Vagina (tissue), 2 donors: Measurements from ENCODE around the gene HSPA14.

Experiments
- POLR2AphosphoS5 ChIP-seq, 2 donors: sonication (generic); formaldehyde crosslinking; IDR thresholded peaks; one replicate each; pipeline ENCODE4 v1.9.0; 2017; ENCODE audit warnings: antibody characterized with exemption in 2 of 2, mild to moderate bottlenecking in 2 of 2, low read depth in 1 of 2; ENCODE audit not compliant: insufficient read depth in 1 of 2
- TF ChIP-seq, protein P1 (sequence below), 3 experiments: fragments of 450-650 bp in 2 of 3; fragments of 200-600 bp in 1 of 3; sonication (generic) in 1 of 3; IDR thresholded peaks; one replicate each; pipeline ENCODE4 v1.5.1; 2017 to 2019; ENCODE audit warnings: antibody characterized with exemption in 3 of 3, mild to moderate bottlenecking in 2 of 3, moderate library complexity in 2 of 3

DNA sequence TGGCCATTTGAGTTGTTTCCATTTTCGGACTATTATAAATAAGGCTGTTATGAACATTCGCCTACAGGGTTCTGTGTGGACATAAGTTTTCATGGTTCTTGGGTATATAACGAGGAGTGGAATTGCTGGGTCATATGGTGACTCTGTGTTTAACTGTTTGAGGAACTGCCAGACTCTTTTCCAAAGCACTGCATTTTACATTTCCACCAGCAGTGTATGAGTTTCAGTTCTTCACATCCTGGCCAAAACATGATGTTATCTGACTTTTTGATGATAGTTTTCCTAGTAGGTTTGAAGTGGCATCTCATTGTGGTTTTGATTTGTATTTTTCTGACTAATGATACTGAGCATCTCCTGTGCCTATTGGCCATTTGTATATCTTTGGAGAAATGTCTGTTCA lies 46.0 kb downstream of the HSPA14 start:
- TF ChIP-seq, protein P1, sequence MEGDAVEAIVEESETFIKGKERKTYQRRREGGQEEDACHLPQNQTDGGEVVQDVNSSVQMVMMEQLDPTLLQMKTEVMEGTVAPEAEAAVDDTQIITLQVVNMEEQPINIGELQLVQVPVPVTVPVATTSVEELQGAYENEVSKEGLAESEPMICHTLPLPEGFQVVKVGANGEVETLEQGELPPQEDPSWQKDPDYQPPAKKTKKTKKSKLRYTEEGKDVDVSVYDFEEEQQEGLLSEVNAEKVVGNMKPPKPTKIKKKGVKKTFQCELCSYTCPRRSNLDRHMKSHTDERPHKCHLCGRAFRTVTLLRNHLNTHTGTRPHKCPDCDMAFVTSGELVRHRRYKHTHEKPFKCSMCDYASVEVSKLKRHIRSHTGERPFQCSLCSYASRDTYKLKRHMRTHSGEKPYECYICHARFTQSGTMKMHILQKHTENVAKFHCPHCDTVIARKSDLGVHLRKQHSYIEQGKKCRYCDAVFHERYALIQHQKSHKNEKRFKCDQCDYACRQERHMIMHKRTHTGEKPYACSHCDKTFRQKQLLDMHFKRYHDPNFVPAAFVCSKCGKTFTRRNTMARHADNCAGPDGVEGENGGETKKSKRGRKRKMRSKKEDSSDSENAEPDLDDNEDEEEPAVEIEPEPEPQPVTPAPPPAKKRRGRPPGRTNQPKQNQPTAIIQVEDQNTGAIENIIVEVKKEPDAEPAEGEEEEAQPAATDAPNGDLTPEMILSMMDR (IDR thresholded peaks at IDR 0.05) = no peak
- TF ChIP-seq POLR2AphosphoS5 (IDR thresholded peaks at IDR 0.05; ENCODE audit: insufficient read depth in 1 of 2, low read depth in 1 of 2) = no peak
